Gastroesophageal sphincter (tissue), 3 donors: Measurements from ENCODE around the gene POLE4.

Experiments
- CTCF ChIP-seq, 4 experiments: fragments of 200-600 bp in 2 of 4; fragments of 450-650 bp in 2 of 4; sonication (generic) in 1 of 4; IDR thresholded peaks; one replicate each; pipeline ENCODE4 v1.5.1; 2017 to 2019; ENCODE audit warnings: antibody characterized with exemption in 4 of 4, mild to moderate bottlenecking in 2 of 4, moderate library complexity in 2 of 4
- EP300 ChIP-seq: sonication (generic); formaldehyde crosslinking; IDR thresholded peaks from one replicate; pipeline ENCODE4 v1.6.1; 2017; ENCODE audit warnings: antibody characterized with exemption, mild to moderate bottlenecking
- POLR2A ChIP-seq, 2 donors: fragments of 450-650 bp; IDR thresholded peaks; one replicate each; pipeline ENCODE4 v1.6.1; 2017; ENCODE audit warnings: antibody characterized with exemption in 2 of 2, mild to moderate bottlenecking in 2 of 2, moderate library complexity in 1 of 2

GRCh38 chr2:74930811-74931486, 27.5 kb upstream of the POLE4 start:
- no peak for TF ChIP-seq CTCF (IDR thresholded peaks at IDR 0.05)
- TF ChIP-seq EP300 = no peak
- no peak for TF ChIP-seq POLR2A (IDR thresholded peaks at IDR 0.05)
